ENCODE measurements around the gene TCOF1. TPM values are rescaled to one million over a fixed set of nuclear protein-coding genes. Genes with fewer than 3 reads are reported as not detected.

The TCOF1 gene
- total and polyA plus RNA-seq, 2 experiments from 2014 or later, result 86.8 to 165 TPM

DNA sequence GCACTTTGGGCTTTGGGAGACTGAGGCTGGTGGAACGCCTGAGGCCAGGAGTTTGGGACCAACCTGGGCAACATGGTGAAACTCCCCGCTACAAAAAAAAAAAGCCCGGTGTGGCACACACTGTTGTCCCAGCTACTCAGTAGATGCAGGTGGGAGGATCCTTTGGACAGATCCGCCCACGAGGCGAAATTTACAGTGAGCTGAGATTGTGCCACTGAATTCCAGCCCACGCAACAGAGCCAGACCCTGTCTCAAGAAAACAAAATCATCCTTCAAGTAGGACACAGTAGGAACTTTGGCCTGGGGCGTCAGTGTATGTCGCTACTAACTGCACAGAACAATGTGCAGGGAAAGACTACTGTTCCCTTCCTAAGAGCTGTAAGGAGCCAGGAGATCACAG is 87.3 kb downstream of the TCOF1 start:
- H3K27me3 ChIP-seq (ENCODE audit: insufficient read depth), result no peaks in the 10 kb centered on the region
- H3K36me3 ChIP-seq (ENCODE audit: insufficient read depth), result peaks cover 52% of the 10 kb centered on the region
- peaks cover 37% of the 10 kb centered on the region for H3K79me2 ChIP-seq (replicated peaks; ENCODE audit: insufficient read depth)
- H3K9me3 Mint-ChIP-seq, result no peaks in the 10 kb centered on the region; the same call in 1 of the 3 replicates
- H2AFZ ChIP-seq, result no peak overlapping the region
- peak overlapping the region; percentile 82; the same call in 1 of the 2 replicates for H3K27ac Mint-ChIP-seq
- ATAC-seq (no peak), DNase-seq (ENCODE audit: low spot score) (no peak)
- peaks cover 24% of the 10 kb centered on the region for H3K4me1 ChIP-seq (ENCODE audit: insufficient read depth)
- H3K9me2 ChIP-seq (ENCODE audit: insufficient read depth), result no peaks in the 10 kb centered on the region
- no peak overlapping the region for H3K4me3 Mint-ChIP-seq
- H3K27me3 Mint-ChIP-seq (ENCODE audit: insufficient read depth, low read depth, poor library complexity), result peaks cover 50% of the 10 kb centered on the region
- H3F3A ChIP-seq (replicated peaks; ENCODE audit: low read depth), result peaks cover 76% of the 10 kb centered on the region
- peaks cover 48% of the 10 kb centered on the region for H3K4me1 Mint-ChIP-seq
- H3K4me2 ChIP-seq, result no peak overlapping the region
- TF ChIP-seq NANOG (IDR thresholded peaks at IDR 0.05; ENCODE audit: borderline replicate concordance), result no peak
- H3K36me3 Mint-ChIP-seq (ENCODE audit: low read depth), result peaks cover 68% of the 10 kb centered on the region
- H3K27ac ChIP-seq (ENCODE audit: low read depth), result peak overlapping the region; percentile 72; the same call in 1 of the 2 replicates
- peaks cover 54% of the 10 kb centered on the region for H4K20me1 ChIP-seq (replicated peaks; ENCODE audit: insufficient read depth)
- H3K4me3 ChIP-seq, result no peak overlapping the region

DNA sequence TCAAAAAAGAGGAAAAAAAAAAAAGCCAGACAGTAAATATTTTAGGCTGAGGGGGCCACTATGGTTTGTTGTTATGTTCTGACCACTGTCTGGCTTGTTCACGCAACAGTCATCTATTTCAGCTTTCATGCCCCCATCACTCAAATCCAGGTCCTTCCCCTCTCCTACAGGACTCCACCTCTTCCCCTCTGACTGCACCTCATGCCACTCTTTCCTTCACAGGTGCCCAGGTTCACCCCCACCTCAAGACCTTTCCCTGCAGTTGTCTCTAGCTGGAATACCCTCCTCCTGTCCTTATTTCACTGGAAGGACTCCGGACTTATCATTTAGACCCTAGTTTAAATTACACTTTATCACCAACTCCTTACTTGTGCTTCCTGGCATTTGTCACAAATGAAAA is 88.6 kb downstream of the TCOF1 start:
- Mint-ChIP-seq H3K4me1 (peaks cover 42% of the 10 kb centered on the region), H3K27me3 (ENCODE audit: insufficient read depth, low read depth, poor library complexity) (peaks cover 51% of the 10 kb centered on the region), H3K9me3 (peaks cover 3% of the 10 kb centered on the region; the same call in 2 of the 3 replicates), H3K27ac (peak overlapping the region; percentile 89), H3K4me3 (peak overlapping the region; percentile 36; the same call in 2 of the 3 replicates), H3K36me3 (ENCODE audit: low read depth) (peaks cover 68% of the 10 kb centered on the region)
- Histone ChIP-seq H3F3A (replicated peaks; ENCODE audit: low read depth) (peaks cover 73% of the 10 kb centered on the region), H2AFZ (no peak overlapping the region), H3K27ac (ENCODE audit: low read depth) (peak overlapping the region; percentile 95), H3K9me2 (ENCODE audit: insufficient read depth) (no peaks in the 10 kb centered on the region), H3K36me3 (ENCODE audit: insufficient read depth) (peaks cover 52% of the 10 kb centered on the region), H3K4me3 (0 out of 2 replicates have a peak overlapping the region, but pooled peaks have one; percentile 13), H3K27me3 (ENCODE audit: insufficient read depth) (no peaks in the 10 kb centered on the region), H3K4me1 (ENCODE audit: insufficient read depth) (peaks cover 22% of the 10 kb centered on the region), H3K79me2 (replicated peaks; ENCODE audit: insufficient read depth) (peaks cover 37% of the 10 kb centered on the region), H4K20me1 (replicated peaks; ENCODE audit: insufficient read depth) (peaks cover 54% of the 10 kb centered on the region), H3K4me2 (no peak overlapping the region)
- DNase-seq (ENCODE audit: low spot score) (no peak), ATAC-seq (no peak)
- no peak for TF ChIP-seq NANOG (IDR thresholded peaks at IDR 0.05; ENCODE audit: borderline replicate concordance)
- no peak; the same call in 1 of the 2 replicates for TF ChIP-seq POLR2AphosphoS5 (IDR thresholded peaks at IDR 0.05; ENCODE audit: low read depth)
- TF ChIP-seq, protein P1, sequence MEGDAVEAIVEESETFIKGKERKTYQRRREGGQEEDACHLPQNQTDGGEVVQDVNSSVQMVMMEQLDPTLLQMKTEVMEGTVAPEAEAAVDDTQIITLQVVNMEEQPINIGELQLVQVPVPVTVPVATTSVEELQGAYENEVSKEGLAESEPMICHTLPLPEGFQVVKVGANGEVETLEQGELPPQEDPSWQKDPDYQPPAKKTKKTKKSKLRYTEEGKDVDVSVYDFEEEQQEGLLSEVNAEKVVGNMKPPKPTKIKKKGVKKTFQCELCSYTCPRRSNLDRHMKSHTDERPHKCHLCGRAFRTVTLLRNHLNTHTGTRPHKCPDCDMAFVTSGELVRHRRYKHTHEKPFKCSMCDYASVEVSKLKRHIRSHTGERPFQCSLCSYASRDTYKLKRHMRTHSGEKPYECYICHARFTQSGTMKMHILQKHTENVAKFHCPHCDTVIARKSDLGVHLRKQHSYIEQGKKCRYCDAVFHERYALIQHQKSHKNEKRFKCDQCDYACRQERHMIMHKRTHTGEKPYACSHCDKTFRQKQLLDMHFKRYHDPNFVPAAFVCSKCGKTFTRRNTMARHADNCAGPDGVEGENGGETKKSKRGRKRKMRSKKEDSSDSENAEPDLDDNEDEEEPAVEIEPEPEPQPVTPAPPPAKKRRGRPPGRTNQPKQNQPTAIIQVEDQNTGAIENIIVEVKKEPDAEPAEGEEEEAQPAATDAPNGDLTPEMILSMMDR (conservative IDR thresholded peaks at IDR 0.05; ENCODE audit: low read depth in 2 of 2), result no peak
- no peak for TF ChIP-seq CREB1 (CRISPR knock-in tag; IDR thresholded peaks at IDR 0.05; ENCODE audit: low read depth)
- TF ChIP-seq, protein P2, sequence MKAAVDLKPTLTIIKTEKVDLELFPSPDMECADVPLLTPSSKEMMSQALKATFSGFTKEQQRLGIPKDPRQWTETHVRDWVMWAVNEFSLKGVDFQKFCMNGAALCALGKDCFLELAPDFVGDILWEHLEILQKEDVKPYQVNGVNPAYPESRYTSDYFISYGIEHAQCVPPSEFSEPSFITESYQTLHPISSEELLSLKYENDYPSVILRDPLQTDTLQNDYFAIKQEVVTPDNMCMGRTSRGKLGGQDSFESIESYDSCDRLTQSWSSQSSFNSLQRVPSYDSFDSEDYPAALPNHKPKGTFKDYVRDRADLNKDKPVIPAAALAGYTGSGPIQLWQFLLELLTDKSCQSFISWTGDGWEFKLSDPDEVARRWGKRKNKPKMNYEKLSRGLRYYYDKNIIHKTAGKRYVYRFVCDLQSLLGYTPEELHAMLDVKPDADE (IDR thresholded peaks at IDR 0.05), result no peak
- no peak for TF ChIP-seq EZH2 (IDR thresholded peaks at IDR 0.05; ENCODE audit: low read depth, unreplicated experiment)

DNA sequence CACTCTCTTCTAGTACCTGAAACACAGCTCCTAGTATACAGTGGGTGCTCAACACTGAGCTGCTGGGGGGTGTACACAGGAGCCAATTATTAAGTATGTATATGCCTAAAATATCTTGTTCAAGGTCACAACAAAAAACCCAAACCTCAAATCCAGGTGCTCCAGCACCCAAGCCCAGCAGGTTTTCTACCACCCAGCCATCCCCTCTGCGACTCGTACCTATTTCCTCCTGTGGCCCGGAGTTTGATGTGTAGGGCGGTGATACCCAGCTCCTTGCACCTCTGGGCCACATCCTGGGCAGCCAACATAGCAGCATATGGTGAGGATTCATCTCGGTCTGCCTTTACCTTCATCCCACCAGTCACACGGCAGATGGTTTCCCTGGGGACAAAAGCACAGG is 89.1 kb downstream of the TCOF1 start:
- H3K4me3 Mint-ChIP-seq, result peak overlapping the region; percentile 36; the same call in 2 of the 3 replicates
- peaks cover 37% of the 10 kb centered on the region for H3K79me2 ChIP-seq (replicated peaks; ENCODE audit: insufficient read depth)
- peaks cover 46% of the 10 kb centered on the region for H3K27me3 Mint-ChIP-seq (ENCODE audit: insufficient read depth, low read depth, poor library complexity)
- H3K27me3 ChIP-seq (ENCODE audit: insufficient read depth), result no peaks in the 10 kb centered on the region
- no peak overlapping the region for H3K4me2 ChIP-seq
- H3F3A ChIP-seq (replicated peaks; ENCODE audit: low read depth), result peaks cover 73% of the 10 kb centered on the region
- DNase-seq (ENCODE audit: low spot score) (no peak), ATAC-seq (no peak)
- H3K36me3 ChIP-seq (ENCODE audit: insufficient read depth), result peaks cover 52% of the 10 kb centered on the region
- H3K4me1 ChIP-seq (ENCODE audit: insufficient read depth), result peaks cover 20% of the 10 kb centered on the region
- peak overlapping the region; percentile 89 for H3K27ac Mint-ChIP-seq
- peaks cover 3% of the 10 kb centered on the region; the same call in 2 of the 3 replicates for H3K9me3 Mint-ChIP-seq
- H2AFZ ChIP-seq, result no peak overlapping the region
- H3K4me1 Mint-ChIP-seq, result peaks cover 37% of the 10 kb centered on the region
- TF ChIP-seq POLR2AphosphoS5 (IDR thresholded peaks at IDR 0.05; ENCODE audit: low read depth) (0 out of 2 replicates have a peak, but pooled peaks have one; percentile 9), CREB1 (CRISPR knock-in tag; IDR thresholded peaks at IDR 0.05; ENCODE audit: low read depth) (no peak)
- H3K9me2 ChIP-seq (ENCODE audit: insufficient read depth), result no peaks in the 10 kb centered on the region
- H4K20me1 ChIP-seq (replicated peaks; ENCODE audit: insufficient read depth), result peaks cover 54% of the 10 kb centered on the region
- H3K36me3 Mint-ChIP-seq (ENCODE audit: low read depth), result peaks cover 68% of the 10 kb centered on the region
- H3K27ac ChIP-seq (ENCODE audit: low read depth), result peak overlapping the region; percentile 95
- 0 out of 2 replicates have a peak overlapping the region, but pooled peaks have one; percentile 13 for H3K4me3 ChIP-seq

Data from GM23338 (cell line).